Amniotic epithelial cell (primary cell): ENCODE data around the gene GPC1.
A peak's percentile ranks its signal among the peaks of the same experiment; 100 is the strongest.

Source experiments
- DNase-seq: peaks from one replicate; pipeline ENCODE4 v3.0.0-alpha.2; 2010; ENCODE audit warnings: low read depth

Gene GPC1

GRCh38 chr2:240501531-240501991 is 66.1 kb downstream of the GPC1 start:
- no peak for DNase-seq

- no peak for DNase-seq
Measured at GRCh38 chr2:240502059-240502429, 66.6 kb downstream of the GPC1 start.

GRCh38 chr2:240502430-240503121 is 67.1 kb downstream of the GPC1 start:
- no peak for DNase-seq

- no peak for DNase-seq
Measured at GRCh38 chr2:240503375-240503774, 67.9 kb downstream of the GPC1 start.

- no peak for DNase-seq
Measured at GRCh38 chr2:240503848-240504247, 68.4 kb downstream of the GPC1 start.

GRCh38 chr2:240505910-240506309 is 70.4 kb downstream of the GPC1 start:
- no peak for DNase-seq

GRCh38 chr2:240506406-240507059 is 71.1 kb downstream of the GPC1 start:
- DNase-seq = no peak

GRCh38 chr2:240507060-240507777 is 71.8 kb downstream of the GPC1 start:
- no peak for DNase-seq

GRCh38 chr2:240507778-240508251 is 72.4 kb downstream of the GPC1 start:
- DNase-seq = no peak

- DNase-seq = no peak
Measured at GRCh38 chr2:240508832-240509545, 73.5 kb downstream of the GPC1 start.

GRCh38 chr2:240509667-240510512 is 74.4 kb downstream of the GPC1 start:
- peak; percentile 20 for DNase-seq

GRCh38 chr2:240510513-240511210 is 75.2 kb downstream of the GPC1 start:
- no peak for DNase-seq

- no peak for DNase-seq
Measured at GRCh38 chr2:240511351-240512108, 76.1 kb downstream of the GPC1 start.

- no peak for DNase-seq
Measured at GRCh38 chr2:240512109-240512485, 76.6 kb downstream of the GPC1 start.

GRCh38 chr2:240512666-240513535 is 77.4 kb downstream of the GPC1 start:
- no peak for DNase-seq

GRCh38 chr2:240513549-240514287 is 78.3 kb downstream of the GPC1 start:
- DNase-seq = peak; percentile 74

GRCh38 chr2:240514631-240515030 is 79.2 kb downstream of the GPC1 start:
- DNase-seq = no peak

- no peak for DNase-seq
Measured at GRCh38 chr2:240517342-240517741, 81.9 kb downstream of the GPC1 start.
